HG03354 (cell line): ENCODE measurements around the gene PRADC1.
"Not testable (repeated sequence)": the region's sequence is repeated elsewhere in the genome, so short reads cannot be mapped to it uniquely, and the experiment has no call there.

Source experiments
- ATAC-seq: cut with Tn5 transposase; IDR thresholded peaks from one replicate; pipeline ENCODE4 v1.9.1; 2021; ENCODE audit warnings: mild to moderate bottlenecking; ENCODE audit not compliant: unreplicated experiment, poor library complexity, severe bottlenecking

PRADC1 gene

DNA sequence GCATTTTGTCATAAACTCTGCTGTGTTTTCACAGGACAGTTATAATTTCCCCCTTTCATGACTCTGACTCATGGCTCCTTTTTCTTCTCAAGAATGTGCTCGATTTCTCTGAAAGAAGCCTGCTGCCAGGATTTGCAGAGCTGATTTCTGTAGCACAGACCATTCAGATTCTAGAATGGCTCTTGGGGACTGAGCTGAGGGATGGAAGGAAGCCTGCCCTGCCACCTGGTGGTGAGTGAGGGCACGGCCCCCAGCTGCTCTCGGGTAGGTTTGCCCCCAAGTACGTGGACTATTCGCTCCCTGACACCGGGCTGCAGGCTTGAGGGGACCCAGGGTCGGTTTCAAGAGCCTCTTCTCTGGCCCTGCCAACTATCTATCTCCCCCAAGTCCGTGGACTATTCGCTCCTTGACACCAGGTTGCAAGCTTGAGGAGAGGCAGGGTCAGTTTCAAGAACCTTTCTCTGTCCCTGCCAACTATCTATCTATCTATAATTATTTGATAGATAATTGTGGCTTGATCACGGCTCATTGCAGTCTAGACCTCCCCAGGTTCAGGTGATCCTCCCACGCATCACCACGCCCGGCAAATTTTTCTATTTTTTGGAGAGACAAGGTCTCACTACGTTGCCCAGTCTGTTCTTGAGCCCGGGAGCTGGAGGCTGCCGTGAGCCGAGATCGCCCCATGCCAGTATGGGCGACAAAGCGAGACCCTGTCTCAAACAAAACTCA lies 20.4 kb downstream of the PRADC1 start:
- ATAC-seq, result peak; percentile 76

DNA sequence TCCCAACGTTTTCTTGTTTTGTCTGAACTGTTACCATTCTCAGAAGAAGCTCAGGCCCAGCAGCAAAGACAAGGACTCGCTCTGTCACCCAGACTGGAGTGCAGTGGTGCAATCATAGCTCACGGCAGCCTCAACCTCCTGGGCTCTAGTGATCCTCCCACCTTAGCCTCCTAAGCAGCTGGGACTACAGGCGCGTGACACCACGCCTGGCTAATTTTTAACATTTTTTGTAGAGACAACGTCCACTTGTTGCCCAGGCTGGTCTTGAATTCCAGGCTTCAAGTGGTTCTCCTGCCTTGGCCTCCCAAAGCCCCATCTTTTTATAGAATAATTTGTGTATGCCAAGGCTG lies 21.0 kb downstream of the PRADC1 start:
- ATAC-seq, result no peak

DNA sequence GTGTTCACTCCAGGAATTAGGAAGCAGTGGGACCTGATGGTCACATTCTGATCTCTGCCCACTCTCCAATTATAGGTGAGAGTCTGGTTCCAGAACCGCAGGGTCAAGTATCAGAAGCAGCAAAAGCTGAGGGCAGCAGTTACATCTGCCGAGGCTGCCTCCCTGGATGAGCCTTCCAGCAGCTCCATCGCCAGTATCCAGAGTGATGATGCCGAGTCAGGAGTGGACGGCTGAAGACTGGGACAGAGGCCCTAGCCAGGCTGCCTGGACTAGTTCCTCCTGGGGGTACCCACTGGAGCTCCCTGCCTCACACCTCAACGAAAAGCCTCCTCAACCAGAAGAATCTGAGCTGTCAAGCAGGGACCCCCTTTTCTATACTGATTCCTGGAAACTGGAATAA lies 22.3 kb downstream of the PRADC1 start:
- no peak for ATAC-seq

DNA sequence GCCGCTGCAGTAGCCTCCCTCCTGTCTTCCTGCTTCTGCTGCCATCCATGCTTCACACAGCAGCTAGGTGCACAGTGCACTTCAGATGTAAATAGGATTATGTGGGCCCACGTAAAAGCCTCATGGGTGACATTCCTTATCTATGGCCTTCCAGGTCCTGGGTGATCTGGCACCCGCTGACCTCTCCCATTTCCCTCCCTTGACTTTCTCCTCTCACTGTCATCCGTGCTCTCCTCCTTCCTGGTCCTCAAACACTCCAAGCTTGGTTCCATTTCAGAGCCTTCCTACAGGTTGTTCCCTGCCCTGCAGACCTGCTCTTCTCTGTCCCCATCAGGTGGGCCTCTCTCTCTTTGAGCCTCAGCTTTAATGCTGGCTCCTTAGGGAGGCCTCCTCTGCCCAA lies 23.0 kb downstream of the PRADC1 start:
- ATAC-seq, result no peak

DNA sequence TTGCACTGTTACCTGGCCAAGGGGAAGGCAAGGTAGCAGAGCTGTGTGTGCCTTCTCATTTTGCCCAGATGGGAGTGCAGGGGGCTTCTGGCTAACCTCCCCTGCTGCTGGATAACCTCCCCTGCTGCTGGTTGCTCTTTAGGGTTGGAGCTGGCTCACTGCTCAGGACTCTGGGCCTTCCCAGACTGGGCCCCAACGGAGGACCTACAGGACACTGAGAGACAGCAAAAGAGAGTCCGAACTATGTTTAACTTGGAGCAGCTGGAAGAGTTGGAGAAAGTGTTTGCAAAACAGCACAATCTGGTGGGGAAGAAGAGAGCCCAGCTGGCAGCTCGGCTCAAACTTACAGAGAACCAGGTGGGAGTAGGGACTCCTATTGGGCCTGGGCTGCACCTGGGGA lies 24.8 kb downstream of the PRADC1 start:
- no peak for ATAC-seq

DNA sequence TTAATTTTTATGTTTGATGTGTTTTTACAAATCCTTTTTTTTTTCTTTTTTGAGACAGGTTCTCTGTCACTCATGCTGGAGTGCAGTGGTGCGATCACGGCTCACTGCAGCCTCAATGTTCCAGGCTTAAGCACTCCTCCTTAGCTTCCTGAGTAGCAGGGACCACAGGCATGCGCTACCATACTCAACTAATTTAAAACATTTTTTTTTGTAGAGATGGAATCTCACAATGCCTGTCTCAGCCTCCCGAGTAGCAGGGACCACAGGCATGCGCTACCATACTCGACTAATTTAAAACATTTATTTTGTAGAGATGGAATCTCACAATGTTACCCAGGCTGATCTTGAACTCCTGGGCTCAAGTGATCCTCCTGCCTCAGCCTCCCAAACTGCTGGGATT lies 27.4 kb downstream of the PRADC1 start:
- no peak for ATAC-seq

DNA sequence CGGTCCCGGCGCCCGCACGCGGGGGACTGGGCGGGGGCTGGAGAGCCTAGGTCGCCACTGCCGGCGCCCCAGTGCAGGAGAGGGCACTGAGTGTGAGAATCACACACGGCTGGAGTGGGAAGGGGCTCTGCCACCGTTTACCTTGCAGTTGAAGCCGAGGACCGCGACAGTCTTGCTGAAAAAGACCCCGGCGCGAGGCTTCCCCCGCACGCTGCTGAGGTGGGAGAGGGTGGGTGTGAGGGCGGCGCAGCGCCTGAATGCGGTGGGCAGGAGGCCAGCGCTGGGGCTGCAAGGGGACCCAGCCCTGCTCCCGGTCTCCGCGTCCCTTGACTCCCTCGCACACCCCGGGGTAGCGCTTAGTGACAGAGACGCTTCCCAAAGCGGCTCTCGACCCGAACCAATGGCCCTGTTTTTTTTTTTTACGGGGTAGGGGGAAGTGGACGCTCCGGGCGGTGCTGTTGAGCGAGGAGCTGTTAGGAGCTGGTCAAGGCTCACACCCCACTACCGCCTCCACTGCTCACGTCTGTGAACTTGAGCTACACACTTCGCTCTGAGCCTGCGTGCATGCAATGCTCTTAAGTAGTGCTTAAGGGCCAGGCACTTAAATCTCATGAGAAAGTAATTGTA lies 29.9 kb downstream of the PRADC1 start:
- ATAC-seq, result no peak

DNA sequence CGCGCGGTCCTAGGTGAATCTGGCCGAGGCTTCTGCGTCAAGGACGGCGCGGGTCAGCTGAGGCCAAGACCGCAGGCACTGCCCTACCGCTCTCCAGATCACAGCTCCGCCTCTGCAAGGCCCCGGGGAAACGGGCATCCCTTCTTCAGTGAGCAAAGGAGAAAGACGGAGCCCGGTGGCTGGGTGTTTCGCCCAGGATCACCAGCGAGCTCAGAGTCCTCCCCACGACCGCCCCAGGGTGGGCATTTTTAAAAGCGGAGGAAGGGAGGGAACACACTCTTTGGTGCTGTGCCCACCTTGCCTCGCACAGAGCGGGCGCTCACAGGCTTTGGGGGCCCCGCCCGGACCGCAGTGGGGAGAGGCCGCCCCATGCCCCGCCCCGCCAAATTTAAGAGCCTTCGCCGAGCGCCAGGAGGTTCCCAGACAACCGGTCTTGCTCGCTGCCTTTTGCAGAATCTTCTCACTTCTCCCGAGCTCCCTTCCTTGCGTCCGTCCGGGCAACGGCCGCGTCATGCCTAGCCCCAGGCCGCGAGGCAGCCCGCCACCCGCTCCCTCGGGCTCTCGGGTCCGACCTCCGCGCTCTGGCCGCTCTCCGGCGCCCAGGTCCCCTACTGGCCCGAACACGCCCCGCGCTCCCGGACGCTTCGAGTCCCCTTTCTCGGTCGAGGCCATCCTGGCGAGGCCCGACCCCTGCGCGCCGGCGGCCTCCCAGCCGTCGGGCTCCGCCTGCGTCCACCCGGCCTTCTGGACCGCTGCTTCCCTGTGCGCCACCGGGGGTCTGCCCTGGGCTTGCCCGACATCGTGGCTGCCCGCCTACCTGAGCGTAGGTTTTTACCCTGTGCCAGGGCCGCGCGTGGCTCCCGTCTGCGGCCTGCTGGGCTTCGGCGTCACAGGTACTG lies 30.6 kb downstream of the PRADC1 start, which contains the start of gene NOTO:
NOTO (plus strand) TSS at position 419 of the 899 bp plus-strand sequence; CDS start at position 512, 93 bp downstream.
- no peak for ATAC-seq

DNA sequence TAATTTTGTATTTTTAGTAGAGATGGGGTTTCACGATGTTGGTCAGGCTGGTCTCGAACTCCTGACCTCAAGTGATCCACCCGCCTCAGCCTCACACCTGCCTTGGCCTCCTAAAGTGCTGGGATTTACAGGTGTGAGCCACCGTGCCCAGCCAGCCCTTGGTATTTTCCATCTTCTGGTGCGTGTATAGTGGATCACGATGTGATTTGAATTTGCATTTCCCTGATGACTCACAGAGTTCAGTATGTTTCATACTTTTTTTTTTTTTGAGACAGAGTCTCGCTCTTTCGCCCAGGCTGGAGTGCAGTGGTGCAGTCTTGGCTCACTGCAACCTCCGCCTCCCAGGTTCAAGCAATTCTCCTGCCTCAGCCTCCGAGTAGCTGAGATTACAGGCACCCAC lies 32.8 kb downstream of the PRADC1 start:
- ATAC-seq, result not testable (repeated sequence)

DNA sequence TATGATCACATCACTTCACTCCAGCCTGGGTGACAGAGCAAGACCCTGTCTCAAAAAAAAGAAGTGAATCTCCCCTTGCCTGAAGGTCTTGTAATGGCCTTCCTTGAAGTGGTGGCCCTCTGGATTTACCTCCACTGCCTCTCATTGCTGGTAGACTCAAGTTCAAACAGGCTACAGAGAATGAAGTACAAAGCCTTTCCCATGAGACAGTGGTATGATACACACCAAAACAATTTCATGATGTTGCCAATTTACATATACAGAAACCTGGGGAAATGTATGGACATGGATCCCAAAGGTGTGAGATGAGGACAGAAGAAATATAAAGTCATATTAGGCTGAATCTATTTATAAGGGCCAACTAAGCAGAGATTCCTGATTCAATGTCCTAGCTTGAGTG lies 35.5 kb downstream of the PRADC1 start:
- ATAC-seq, result no peak

DNA sequence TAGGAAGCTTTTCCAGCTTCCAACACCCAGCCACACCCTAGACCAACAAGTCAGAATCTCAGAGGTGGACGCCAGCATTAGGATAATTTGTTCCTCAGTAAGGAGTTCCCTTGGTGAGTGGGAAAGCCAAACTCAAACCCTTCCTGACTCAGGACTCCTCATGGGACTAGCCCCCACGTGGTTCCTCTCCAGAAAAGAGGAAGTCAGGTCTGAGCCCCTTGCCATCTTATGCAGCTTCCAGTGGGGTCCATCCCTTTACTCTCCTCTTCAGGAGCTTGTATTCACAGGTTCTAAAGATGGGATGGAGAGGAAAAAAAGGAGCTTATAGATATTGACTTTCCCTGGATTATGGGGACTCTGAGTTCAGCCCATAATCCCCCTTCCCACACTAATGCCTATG lies 45.5 kb downstream of the PRADC1 start:
- ATAC-seq, result no peak

DNA sequence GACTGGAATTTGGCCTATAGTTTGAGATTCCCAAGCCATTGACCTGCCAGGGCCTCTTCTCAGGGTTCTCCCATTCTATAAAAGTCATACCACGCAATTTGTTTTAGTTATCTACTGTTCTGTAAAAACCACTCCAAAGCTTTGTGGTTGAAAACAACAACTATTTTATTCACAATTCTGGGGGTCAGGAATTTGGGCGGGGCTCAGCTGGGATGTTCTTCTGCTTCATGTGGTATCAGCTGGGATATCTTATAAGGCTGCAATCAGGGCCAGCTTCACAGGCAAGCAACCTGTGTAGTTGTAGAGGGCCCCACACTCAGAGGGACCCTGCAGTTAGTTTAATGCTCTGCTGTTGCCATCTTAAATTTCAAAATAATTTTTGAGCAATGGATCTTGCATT lies 47.1 kb downstream of the PRADC1 start:
- ATAC-seq, result no peak
